ENCODE measurements around the gene PFKFB3. TPM values are rescaled to one million over a fixed set of nuclear protein-coding genes. Genes with fewer than 3 reads are reported as not detected.

PFKFB3 gene
- total and polyA plus RNA-seq, 9 of the 15 experiments (the other 6 are each of a cell fraction or from before 2014, with no cell fraction given): 0.46 to 21.6 (median 7.8) TPM

- Histone ChIP-seq H3K9ac (ENCODE audit: insufficient read depth in 1 of 2, low read depth in 2 of 2, low read length in 2 of 2) (peak overlapping the region; percentile 44 to 93; a peak in 3 of 4 replicates), H3K79me2 (ENCODE audit: control insufficient read depth, insufficient read depth, low read length) (peaks cover 9% of the 10 kb centered on the region; the same call in 2 of the 3 replicates), H3K4me1 (replicated peaks in 1 of 2; ENCODE audit: control insufficient read depth in 2 of 2, insufficient read depth in 2 of 2, low read length in 2 of 2) (peaks cover 8 to 40% of the 10 kb centered on the region in 2 experiments), H2AFZ (ENCODE audit: low read depth, low read length) (peak overlapping the region; percentile 83), H4K20me1 (replicated peaks; ENCODE audit: control insufficient read depth, insufficient read depth, low read length) (peaks cover 23% of the 10 kb centered on the region), H3K9me3 (replicated peaks; ENCODE audit: control insufficient read depth, insufficient read depth, low read depth, low read length) (no peaks in the 10 kb centered on the region), H3K36me3 (ENCODE audit: control insufficient read depth, insufficient read depth, low read length) (no peaks in the 10 kb centered on the region), H3K27ac (ENCODE audit: extremely low read depth, low read depth, low read length) (peak overlapping the region; percentile 50; the same call in 1 of the 3 replicates), H3K9me1 (ENCODE audit: control insufficient read depth, insufficient read depth, low read length) (no peaks in the 10 kb centered on the region), H3K4me3 (peak overlapping the region; percentile 62), H3K4me2 (ENCODE audit: insufficient read depth, low read length) (peak overlapping the region; percentile 81), H3K27me3 (ENCODE audit: control insufficient read depth in 2 of 2, insufficient read depth in 2 of 2, low read length in 2 of 2) (no peaks in the 10 kb centered on the region)
- peak; percentile 67 to 91 (median 87) for DNase-seq (ENCODE audit: extremely low read depth in 1 of 4, low spot score in 3 of 4)
- ATAC-seq: peak; percentile 85
- BruUV-seq (replicated peaks): no TSS peak
- WGBS (ENCODE audit: insufficient coverage, low coverage, missing lambda C conversion rate): 10% methylated on average over 24 of the region's 76 CpGs
- FAIRE-seq: no peak
- ChIA-PET POLR2A (interaction anchor here (0.5 to 1.7 kb wide), 6 partner anchors 10 to 199 kb away, joined by 3 to 6 read pairs (median 4); no protein-coding TSS in a partner anchor), CTCF (ENCODE audit: low intra/inter-chr PET ratio) (interaction anchor here (0.6 to 2.4 kb wide), 4 partner anchors 117 to 593 kb away, joined by 3 to 33 read pairs (median 5); no protein-coding TSS in a partner anchor)
- in situ Hi-C loops (cut with MboI) (loop anchor here (5.0 kb wide), 1 partner anchor 189 kb away; no protein-coding TSS in a partner anchor), intact Hi-C loops (cut with micrococcal nuclease) (loop anchor here (2.0 kb wide), 1 partner anchor 95 kb away; no protein-coding TSS in a partner anchor)
- TF ChIP-seq SNRNP70 (optimal IDR thresholded peaks at IDR 0.05; ENCODE audit: low read depth, low read length) (no peak), PPARD (CRISPR knock-in tag; IDR thresholded peaks at IDR 0.05) (no peak), SAFB (IDR thresholded peaks at IDR 0.05; ENCODE audit: borderline replicate concordance, low read depth, low read length) (no peak), RAD21 (CRISPR knock-in tag; conservative IDR thresholded peaks at IDR 0.05 in 1 of 2, IDR thresholded peaks at IDR 0.05 in 1 of 2) (peak in 1 of 2 experiments; percentile 27; a peak in 2 of 4 replicates), CTCF (IDR thresholded peaks at IDR 0.05 in 2 of 3, conservative IDR thresholded peaks at IDR 0.05 in 1 of 3; ENCODE audit: insufficient read depth in 2 of 3, low read depth in 1 of 3, low read length in 3 of 3) (peak in 2 of 3 experiments; percentile 47 to 62; a peak in 4 of 6 replicates), SIN3A (IDR thresholded peaks at IDR 0.05; ENCODE audit: borderline replicate concordance in 2 of 2, control insufficient read depth in 1 of 2, low read depth in 2 of 2, low read length in 2 of 2) (peak in 1 of 2 experiments; percentile 51; a peak in 1 of 4 replicates), GABPA (tag; conservative IDR thresholded peaks at IDR 0.05; ENCODE audit: low read depth) (peak; percentile 62), VEZF1 (CRISPR knock-in tag; IDR thresholded peaks at IDR 0.05) (peak; percentile 51; the same call in 1 of the 2 replicates), CCNT2 (IDR thresholded peaks at IDR 0.05; ENCODE audit: borderline replicate concordance, extremely low read depth, insufficient read length, low read depth, low read length) (peak; percentile 64), STAT6 (CRISPR knock-in tag; IDR thresholded peaks at IDR 0.05) (0 out of 2 replicates have a peak, but pooled peaks have one; percentile 3), GATAD2B (IDR thresholded peaks at IDR 0.05; ENCODE audit: borderline replicate concordance) (peak; percentile 64; the same call in 1 of the 2 replicates), NRF1 (conservative IDR thresholded peaks at IDR 0.05 in 1 of 2, IDR thresholded peaks at IDR 0.05 in 1 of 2) (0 out of 4 replicates have a peak, but pooled peaks of 1 of the 2 experiments have one; percentile 18)
Measured at GRCh38 chr10:6203331-6204062, 765 bp downstream of the PFKFB3 start.
